CD4-positive, alpha-beta memory T cell (primary cell): ENCODE results near the gene SPSB2. TPM values are rescaled to one million over a fixed set of nuclear protein-coding genes. Genes with fewer than 3 reads are reported as not detected.
A peak's percentile ranks its signal among the peaks of the same experiment; 100 is the strongest.

Source experiments
- CTCF ChIA-PET: fragments of 350-600 bp; sonication (Branson Sonifier 250); formaldehyde crosslinking; loops from one replicate; lab custom pipeline; 2021; ENCODE audit warnings: inconsistent platforms; ENCODE audit not compliant: partially characterized antibody; lab: Charles Lee
- POLR2A ChIA-PET: fragments of 350-600 bp; sonication (Branson Sonifier 250); formaldehyde crosslinking; loops from one replicate; lab custom pipeline; 2021; ENCODE audit not compliant: partially characterized antibody; lab: Charles Lee
- DNase-seq, 5 donors: peaks; one replicate each; pipeline versions ENCODE4 v3.0.0 to v3.0.0-alpha.2; 2020 to 2022; ENCODE audit warnings: mixed read lengths in 1 of 5
- H3K27ac ChIP-seq: one replicate; pipeline ENCODE4 v1.7.0; 2013; ENCODE audit warnings: low read depth, low read length
- H3K27me3 ChIP-seq: 2 replicates; pipeline ENCODE4 v1.7.0; 2013; ENCODE audit warnings: mild to moderate bottlenecking, low read length, moderate library complexity; ENCODE audit not compliant: insufficient read depth
- H3K36me3 ChIP-seq: 2 replicates; pipeline ENCODE4 v1.7.0; 2013; ENCODE audit warnings: mild to moderate bottlenecking, low read length, moderate library complexity; ENCODE audit not compliant: insufficient read depth
- H3K4me1 ChIP-seq: 2 replicates; pipeline ENCODE4 v1.7.0; 2013; ENCODE audit warnings: mild to moderate bottlenecking, low read length, moderate library complexity; ENCODE audit not compliant: insufficient read depth
- H3K4me3 ChIP-seq, 2 donors: one replicate each; pipeline ENCODE4 v1.7.0; 2013; ENCODE audit warnings: low read length in 2 of 2, mild to moderate bottlenecking in 1 of 2
- H3K9me3 ChIP-seq, 2 donors: one replicate each; pipeline ENCODE4 v1.7.0; 2013; ENCODE audit warnings: low read length in 2 of 2, control low read depth in 1 of 2; ENCODE audit not compliant: control insufficient read depth in 1 of 2
- H3K27ac Mint-ChIP-seq, 7 donors: one replicate each; pipeline ENCODE4 v1.8.0; 2020 to 2021; ENCODE audit warnings: mixed read lengths in 7 of 7, mild to moderate bottlenecking in 6 of 7, inconsistent platforms in 3 of 7, moderate library complexity in 3 of 7
- H3K27me3 Mint-ChIP-seq, 2 donors: one replicate each; pipeline ENCODE4 v1.8.0; 2020 to 2021; ENCODE audit warnings: mixed read lengths in 2 of 2
- H3K36me3 Mint-ChIP-seq, 2 donors: one replicate each; pipeline ENCODE4 v1.8.0; 2020 to 2021; ENCODE audit warnings: mixed read lengths in 2 of 2, inconsistent platforms in 1 of 2, mild to moderate bottlenecking in 1 of 2
- H3K4me1 Mint-ChIP-seq, 4 donors: one replicate each; pipeline ENCODE4 v1.8.0; 2020 to 2021; ENCODE audit warnings: mixed read lengths in 4 of 4, mild to moderate bottlenecking in 1 of 4
- H3K4me3 Mint-ChIP-seq, 8 donors: one replicate each; pipeline ENCODE4 v1.8.0; 2020 to 2021; ENCODE audit warnings: mixed read lengths in 8 of 8, mild to moderate bottlenecking in 7 of 8, moderate library complexity in 6 of 8, inconsistent platforms in 3 of 8
- H3K9me3 Mint-ChIP-seq, 8 donors: one replicate each; pipeline ENCODE4 v1.8.0; 2020 to 2021; ENCODE audit warnings: mixed read lengths in 8 of 8, mild to moderate bottlenecking in 5 of 8, inconsistent platforms in 3 of 8, moderate library complexity in 1 of 8
- intact Hi-C: fragments of 100-400 bp; cut with micrococcal nuclease; formaldehyde crosslinking; loops from one replicate; pipeline ENCODE4 v1.15.1; 2023
- polyA plus RNA-seq, 2 donors: library from polyadenylated mRNA; unstranded; fragments of 300-500 nt; fragmentation: Illumina TruSeq; gene quantifications; one replicate each; pipeline ENCODE4 v1.2.3, GENCODE V29; 2021
- total RNA-seq, 2 experiments: library from RNA; stranded (reverse); gene quantifications; one replicate each; pipeline ENCODE4 v1.2.3, GENCODE V29; 2021

The SPSB2 gene
- total and polyA plus RNA-seq, 4 experiments from 2014 or later = 16.6 to 25.5 (median 20.8) TPM

DNA sequence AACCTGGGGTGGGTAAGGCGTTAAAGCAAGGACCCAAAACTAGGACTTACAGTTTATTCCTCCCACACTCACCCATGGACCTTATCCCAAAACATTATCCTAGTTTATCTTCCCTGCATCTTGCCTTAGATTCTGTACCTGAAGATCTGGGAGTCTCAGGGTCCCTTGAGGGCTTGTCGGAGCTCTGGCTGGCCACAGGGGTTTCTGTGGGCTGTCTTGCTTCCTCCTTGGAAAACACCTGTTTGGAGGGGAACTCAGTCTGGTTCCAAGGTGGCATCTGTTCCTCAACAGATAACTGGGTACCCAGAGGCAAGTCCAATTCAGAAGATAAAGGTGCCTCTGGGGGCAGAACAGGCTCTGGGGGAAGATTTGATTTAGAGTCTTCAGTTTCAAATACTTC, 23.7 kb downstream of the SPSB2 start:
- intact Hi-C loops = no loop called here
- CTCF ChIA-PET = interaction anchor here (1.3 to 2.5 kb wide), 2 partner anchors 14 to 23 kb away, joined by 3 to 16 read pairs; partner anchors contain the start of gene SPSB2
- H3K4me1 Mint-ChIP-seq = peaks cover 15 to 33% (median 25%) of the 10 kb centered on the region in 4 donors
- peak overlapping the region in 2 of 7 donors; percentile 7 to 17 for H3K27ac Mint-ChIP-seq
- H3K9me3 Mint-ChIP-seq = peaks cover 0 to 3% (median 0%) of the 10 kb centered on the region in 8 donors
- H3K36me3 ChIP-seq = no peaks in the 10 kb centered on the region
- H3K9me3 ChIP-seq = no peaks in the 10 kb centered on the region
- peaks cover 28% of the 10 kb centered on the region for H3K4me1 ChIP-seq
- H3K4me3 Mint-ChIP-seq = no peak overlapping the region
- no peaks in the 10 kb centered on the region for H3K27me3 Mint-ChIP-seq
- POLR2A ChIA-PET = interaction anchor here (5.2 kb wide), 1 partner anchor 96 kb away, joined by 47 read pairs; the partner anchor contains the start of gene MLF2
- no peaks in the 10 kb centered on the region for H3K27me3 ChIP-seq
- DNase-seq = peak in 1 of 5 donors; percentile 25
- H3K27ac ChIP-seq = no peak overlapping the region
- peaks cover 4 to 10% of the 10 kb centered on the region in 2 donors for H3K36me3 Mint-ChIP-seq
- H3K4me3 ChIP-seq = no peak overlapping the region

DNA sequence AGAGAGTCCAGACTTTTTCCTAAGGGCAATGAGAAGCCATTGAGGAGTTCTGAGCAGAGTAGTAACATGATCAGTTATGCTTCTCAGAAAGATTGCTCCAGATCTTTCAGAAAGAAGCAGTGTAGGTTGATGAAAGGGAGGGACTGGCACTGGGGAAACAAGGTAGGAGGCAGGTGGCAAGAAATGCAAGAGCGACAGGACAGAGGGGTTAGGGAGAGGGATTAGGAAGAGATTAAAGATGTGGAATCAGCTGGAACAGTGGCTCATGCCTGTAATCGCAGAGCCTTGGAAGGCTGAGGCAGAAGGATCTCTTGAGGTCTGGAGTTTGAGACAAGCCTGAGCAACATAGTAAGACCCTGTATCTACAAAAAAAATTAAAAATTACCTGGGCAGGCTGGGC, 25.4 kb downstream of the SPSB2 start:
- Mint-ChIP-seq H3K27me3 (no peaks in the 10 kb centered on the region), H3K4me1 (peaks cover 2 to 15% (median 10%) of the 10 kb centered on the region in 4 donors), H3K9me3 (peaks cover 0 to 3% (median 0%) of the 10 kb centered on the region in 8 donors), H3K27ac (peak overlapping the region in 2 of 7 donors; percentile 58 to 78), H3K36me3 (peaks cover 0 to 9% of the 10 kb centered on the region in 2 donors), H3K4me3 (no peak overlapping the region)
- Histone ChIP-seq H3K27me3 (no peaks in the 10 kb centered on the region), H3K36me3 (no peaks in the 10 kb centered on the region), H3K4me1 (peaks cover 11% of the 10 kb centered on the region), H3K27ac (no peak overlapping the region), H3K4me3 (no peak overlapping the region), H3K9me3 (no peaks in the 10 kb centered on the region)
- DNase-seq = no peak
- ChIA-PET CTCF (interaction anchor here (1.4 to 2.5 kb wide), 4 partner anchors 11 to 24 kb away, joined by 3 to 16 read pairs (median 7); no protein-coding TSS in a partner anchor), POLR2A (interaction anchor here (1.1 kb wide), 1 partner anchor 20 kb away, joined by 4 read pairs; the partner anchor contains the start of gene P3H3)
- intact Hi-C loops = no loop called here

DNA sequence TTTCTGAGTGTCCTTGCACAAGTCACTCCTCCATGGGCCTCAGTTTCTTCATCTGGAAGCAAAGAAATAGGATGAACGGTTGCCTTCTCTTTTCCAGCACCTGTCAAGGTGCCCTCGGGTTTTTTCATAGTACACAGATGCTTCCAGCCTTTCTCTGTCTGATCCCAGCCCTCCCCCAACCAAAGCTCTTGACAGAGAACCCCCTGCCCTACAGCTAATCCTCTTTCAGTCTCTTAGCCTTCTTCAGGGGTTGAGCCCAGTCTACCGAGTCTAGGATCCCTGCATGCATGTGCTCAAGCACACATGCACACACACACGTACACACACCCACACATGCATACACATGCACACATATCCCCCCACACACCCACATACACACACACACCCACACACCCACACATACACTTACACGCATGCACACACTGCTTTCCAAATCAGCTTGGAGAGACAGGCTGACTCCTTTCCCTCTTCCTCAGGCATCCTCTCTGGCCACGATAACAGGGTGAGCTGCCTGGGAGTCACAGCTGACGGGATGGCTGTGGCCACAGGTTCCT, 26.7 kb downstream of the SPSB2 start:
- peaks cover 0 to 3% (median 0%) of the 10 kb centered on the region in 8 donors for H3K9me3 Mint-ChIP-seq
- peak overlapping the region in 2 of 7 donors; percentile 7 to 47 for H3K27ac Mint-ChIP-seq
- peaks cover 0 to 3% of the 10 kb centered on the region in 2 donors for H3K36me3 Mint-ChIP-seq
- Histone ChIP-seq H3K4me1 (peaks cover 10% of the 10 kb centered on the region), H3K4me3 (no peak overlapping the region), H3K27ac (no peak overlapping the region), H3K36me3 (no peaks in the 10 kb centered on the region), H3K9me3 (no peaks in the 10 kb centered on the region), H3K27me3 (no peaks in the 10 kb centered on the region)
- no peak overlapping the region for H3K4me3 Mint-ChIP-seq
- peaks cover 2 to 15% (median 5%) of the 10 kb centered on the region in 4 donors for H3K4me1 Mint-ChIP-seq
- ChIA-PET CTCF (interaction anchor here (0.9 to 2.0 kb wide), 3 partner anchors 10 to 13 kb away, joined by 3 to 10 read pairs (median 4); no protein-coding TSS in a partner anchor), POLR2A (no interaction called here)
- no peaks in the 10 kb centered on the region for H3K27me3 Mint-ChIP-seq
- intact Hi-C loops = no loop called here
- DNase-seq = no peak

DNA sequence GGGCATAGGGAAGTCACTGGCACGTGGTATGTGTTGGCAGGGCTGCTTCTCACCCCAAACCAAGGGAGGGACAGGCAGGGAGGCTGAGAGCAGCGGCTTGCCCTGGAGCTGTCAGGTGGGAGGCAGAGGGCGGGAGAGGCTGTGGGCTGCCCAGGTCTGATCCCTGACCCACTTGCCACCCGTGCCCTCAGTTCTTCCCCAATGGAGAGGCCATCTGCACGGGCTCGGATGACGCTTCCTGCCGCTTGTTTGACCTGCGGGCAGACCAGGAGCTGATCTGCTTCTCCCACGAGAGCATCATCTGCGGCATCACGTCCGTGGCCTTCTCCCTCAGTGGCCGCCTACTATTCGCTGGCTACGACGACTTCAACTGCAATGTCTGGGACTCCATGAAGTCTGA, 27.7 kb downstream of the SPSB2 start:
- no peak for DNase-seq
- H3K4me3 ChIP-seq = no peak overlapping the region
- H3K4me1 ChIP-seq = peaks cover under 1% of the 10 kb centered on the region
- intact Hi-C loops = no loop called here
- no peaks in the 10 kb centered on the region for H3K9me3 ChIP-seq
- H3K9me3 Mint-ChIP-seq = no peaks in the 10 kb centered on the region
- H3K27me3 ChIP-seq = no peaks in the 10 kb centered on the region
- no peak overlapping the region for H3K27ac ChIP-seq
- H3K4me1 Mint-ChIP-seq = peaks cover 0 to 7% (median 0%) of the 10 kb centered on the region in 4 donors
- ChIA-PET CTCF (interaction anchor here (1.6 to 2.5 kb wide), 3 partner anchors 9 to 27 kb away, joined by 4 to 7 read pairs (median 4); partner anchors contain the start of gene SPSB2), POLR2A (no interaction called here)
- H3K36me3 ChIP-seq = no peaks in the 10 kb centered on the region
- H3K27me3 Mint-ChIP-seq = no peaks in the 10 kb centered on the region
- H3K27ac Mint-ChIP-seq = no peak overlapping the region
- H3K36me3 Mint-ChIP-seq = no peaks in the 10 kb centered on the region
- no peak overlapping the region for H3K4me3 Mint-ChIP-seq

DNA sequence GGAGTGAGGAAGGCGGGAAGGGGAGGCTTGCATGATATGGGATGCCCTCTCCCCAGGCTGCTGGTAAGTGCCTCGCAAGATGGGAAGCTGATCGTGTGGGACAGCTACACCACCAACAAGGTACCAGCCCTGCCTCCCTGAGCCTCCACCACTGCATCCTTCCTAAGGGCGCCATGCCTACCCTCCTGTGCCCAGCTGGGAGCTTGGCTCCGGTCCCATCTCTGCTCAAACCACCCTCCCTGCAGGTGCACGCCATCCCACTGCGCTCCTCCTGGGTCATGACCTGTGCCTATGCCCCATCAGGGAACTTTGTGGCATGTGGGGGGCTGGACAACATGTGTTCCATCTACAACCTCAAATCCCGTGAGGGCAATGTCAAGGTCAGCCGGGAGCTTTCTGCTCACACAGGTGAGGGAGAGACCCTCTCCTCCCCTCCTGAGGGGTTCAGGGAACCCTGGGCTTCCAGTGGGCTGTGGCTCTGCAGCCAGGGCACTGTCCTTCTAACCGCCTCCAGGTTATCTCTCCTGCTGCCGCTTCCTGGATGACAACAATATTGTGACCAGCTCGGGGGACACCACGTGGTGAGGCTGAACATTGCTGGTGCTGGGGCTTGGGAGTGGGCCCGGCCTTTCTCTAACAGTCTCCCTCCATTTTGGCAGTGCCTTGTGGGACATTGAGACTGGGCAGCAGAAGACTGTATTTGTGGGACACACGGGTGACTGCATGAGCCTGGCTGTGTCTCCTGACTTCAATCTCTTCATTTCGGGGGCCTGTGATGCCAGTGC, 29.8 kb downstream of the SPSB2 start:
- Mint-ChIP-seq H3K9me3 (no peaks in the 10 kb centered on the region), H3K27ac (no peak overlapping the region), H3K27me3 (no peaks in the 10 kb centered on the region), H3K4me1 (no peaks in the 10 kb centered on the region), H3K4me3 (no peak overlapping the region), H3K36me3 (no peaks in the 10 kb centered on the region)
- ChIA-PET POLR2A (interaction anchor here (1.5 kb wide), 1 partner anchor 9 kb away, joined by 3 read pairs; the partner anchor contains the start of gene USP5), CTCF (interaction anchor here (1.2 to 4.4 kb wide), 6 partner anchors 9 to 90 kb away, joined by 3 to 12 read pairs (median 6); partner anchors contain the start of genes MLF2 and SPSB2)
- Histone ChIP-seq H3K4me3 (no peak overlapping the region), H3K36me3 (no peaks in the 10 kb centered on the region), H3K4me1 (no peaks in the 10 kb centered on the region), H3K27me3 (no peaks in the 10 kb centered on the region), H3K9me3 (no peaks in the 10 kb centered on the region), H3K27ac (no peak overlapping the region)
- intact Hi-C loops = no loop called here
- DNase-seq = peak in 1 of 5 donors; percentile 3

DNA sequence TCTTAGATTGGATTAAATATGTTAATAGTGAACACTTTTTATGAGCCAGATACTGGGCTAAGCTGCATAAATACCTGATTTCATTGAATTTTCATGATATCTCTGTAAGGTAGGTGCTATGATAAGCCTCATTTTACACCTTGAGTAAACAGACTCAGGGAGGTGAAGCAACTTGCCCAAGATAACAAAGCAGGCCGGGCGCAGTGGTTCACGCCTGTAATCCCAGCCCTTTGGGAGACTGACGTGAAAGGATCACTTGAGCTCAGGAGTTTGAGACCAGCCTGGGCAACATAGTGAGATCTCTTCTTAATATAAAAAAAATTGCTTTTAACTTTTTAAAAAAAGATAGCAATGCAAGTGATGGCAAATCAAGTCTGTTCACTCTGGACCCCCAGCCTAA, 31.0 kb downstream of the SPSB2 start:
- no peaks in the 10 kb centered on the region for H3K36me3 Mint-ChIP-seq
- ChIA-PET POLR2A (interaction anchor here (1.5 kb wide), 1 partner anchor 9 kb away, joined by 4 read pairs; the partner anchor contains the start of gene CDCA3), CTCF (interaction anchor here (0.7 to 4.4 kb wide), 6 partner anchors 8 to 267 kb away, joined by 3 to 12 read pairs (median 4); partner anchors contain the start of genes C1RL and USP5)
- H3K27me3 Mint-ChIP-seq = no peaks in the 10 kb centered on the region
- no peak for DNase-seq
- no peak overlapping the region for H3K4me3 ChIP-seq
- intact Hi-C loops = no loop called here
- no peaks in the 10 kb centered on the region for H3K27me3 ChIP-seq
- H3K4me3 Mint-ChIP-seq = no peak overlapping the region
- no peaks in the 10 kb centered on the region for H3K4me1 ChIP-seq
- no peak overlapping the region for H3K27ac ChIP-seq
- no peaks in the 10 kb centered on the region for H3K4me1 Mint-ChIP-seq
- no peak overlapping the region for H3K27ac Mint-ChIP-seq
- no peaks in the 10 kb centered on the region for H3K9me3 Mint-ChIP-seq
- no peaks in the 10 kb centered on the region for H3K9me3 ChIP-seq
- no peaks in the 10 kb centered on the region for H3K36me3 ChIP-seq
